Fibroblast of skin of right quadriceps (primary cell): Measurements from ENCODE around the gene ATG2B.
"Not testable (repeated sequence)": the region's sequence is repeated elsewhere in the genome, so short reads cannot be mapped to it uniquely, and the experiment has no call there.

ENCODE experiments used
- DNase-seq: peaks from one replicate; pipeline ENCODE4 v3.0.0-alpha.2; 2013

The ATG2B gene

DNA sequence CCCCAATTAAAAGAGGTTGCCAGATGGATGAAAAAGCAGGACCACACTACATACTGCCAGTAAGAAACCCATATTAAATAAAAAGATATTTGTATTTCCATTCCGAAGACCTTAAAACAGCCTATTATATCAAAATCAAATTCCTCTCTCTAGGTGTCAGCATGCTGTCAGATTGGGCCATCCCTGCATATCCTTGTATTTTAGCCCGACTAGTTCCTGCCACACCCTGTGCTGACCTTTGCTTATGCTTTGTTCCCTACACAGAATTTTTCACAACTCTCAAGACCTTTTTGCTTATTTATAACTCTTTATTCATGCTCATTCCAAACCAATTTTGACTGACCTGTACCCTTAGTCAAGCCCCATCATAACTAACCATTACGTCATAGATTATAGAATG lies 13.0 kb upstream of the ATG2B start:
- no peak for DNase-seq

DNA sequence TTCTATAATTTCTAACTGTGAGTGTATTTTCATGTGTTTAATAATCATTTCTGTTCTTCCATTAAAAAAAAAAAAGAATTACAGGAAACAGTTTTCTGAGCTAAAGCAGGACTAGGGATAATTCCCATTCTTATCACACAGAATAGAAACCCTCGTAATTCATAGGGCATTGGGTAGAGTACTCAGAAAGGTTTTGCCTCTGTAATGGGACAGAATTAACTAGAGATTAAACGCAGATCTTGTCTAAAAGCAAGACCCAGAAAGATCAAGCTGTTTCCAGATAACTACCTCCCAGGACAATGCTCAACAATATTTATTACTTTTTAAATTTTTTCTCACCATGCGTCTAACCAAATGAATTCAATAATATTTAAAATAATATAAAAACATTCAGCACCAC lies 10.4 kb upstream of the ATG2B start:
- DNase-seq, result no peak

DNA sequence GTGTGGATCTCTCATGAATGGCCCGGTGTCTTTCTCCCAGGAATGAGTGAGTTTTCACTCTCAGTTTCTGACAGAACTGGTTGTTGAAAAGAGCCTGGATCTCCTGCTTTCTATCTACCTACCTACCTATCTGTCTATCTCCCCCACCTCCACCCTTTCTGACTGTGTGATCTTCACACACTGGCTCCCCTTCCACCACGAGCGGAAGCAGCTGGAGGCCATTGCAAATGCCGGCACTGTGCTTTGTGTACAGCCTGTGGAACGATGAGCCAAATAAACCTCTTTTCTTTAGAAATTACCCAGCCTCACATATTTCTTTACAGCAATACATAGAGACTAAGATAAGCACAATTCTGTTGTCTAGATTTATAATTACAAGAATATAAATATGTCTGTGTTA lies 7.4 kb upstream of the ATG2B start:
- no peak for DNase-seq

DNA sequence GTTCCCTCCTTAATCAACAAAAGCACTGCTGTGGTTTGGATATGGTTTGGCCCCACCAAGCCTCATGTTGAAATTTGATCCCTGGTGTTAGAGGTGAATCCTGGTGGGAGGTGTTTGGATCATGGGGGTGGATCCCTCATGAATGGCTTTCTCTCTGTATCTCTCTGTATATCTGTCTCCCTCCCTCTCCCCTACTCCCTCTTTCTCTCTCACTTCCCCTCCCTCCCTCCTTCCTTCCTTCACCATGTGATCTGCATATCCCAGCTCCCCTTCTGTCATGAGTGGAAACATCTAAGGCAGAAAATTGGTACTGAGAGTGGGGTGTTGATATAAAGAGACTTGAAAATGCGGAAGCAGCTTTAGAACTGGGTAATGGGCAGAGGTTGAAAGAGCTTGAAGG lies 5.4 kb upstream of the ATG2B start:
- no peak for DNase-seq

DNA sequence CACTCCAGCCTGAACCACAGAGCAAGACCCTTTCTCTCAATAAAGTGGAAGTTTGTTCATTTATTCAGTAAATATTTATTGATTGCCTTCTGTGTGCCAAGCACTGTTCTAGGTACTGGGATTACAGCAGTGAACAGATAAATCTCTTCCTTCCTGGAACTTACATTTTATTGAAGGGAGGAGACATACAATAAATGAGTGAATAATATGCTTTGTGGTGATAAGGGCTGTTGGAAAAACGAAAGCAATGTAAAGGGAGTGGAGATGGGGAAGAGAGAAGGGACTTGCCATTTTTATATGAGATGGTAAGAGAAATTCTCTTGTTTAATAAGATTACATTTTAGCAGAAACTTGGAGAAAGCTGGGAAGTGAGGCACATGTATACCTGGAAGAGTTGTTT lies 1.8 kb upstream of the ATG2B start:
- DNase-seq, result no peak

DNA sequence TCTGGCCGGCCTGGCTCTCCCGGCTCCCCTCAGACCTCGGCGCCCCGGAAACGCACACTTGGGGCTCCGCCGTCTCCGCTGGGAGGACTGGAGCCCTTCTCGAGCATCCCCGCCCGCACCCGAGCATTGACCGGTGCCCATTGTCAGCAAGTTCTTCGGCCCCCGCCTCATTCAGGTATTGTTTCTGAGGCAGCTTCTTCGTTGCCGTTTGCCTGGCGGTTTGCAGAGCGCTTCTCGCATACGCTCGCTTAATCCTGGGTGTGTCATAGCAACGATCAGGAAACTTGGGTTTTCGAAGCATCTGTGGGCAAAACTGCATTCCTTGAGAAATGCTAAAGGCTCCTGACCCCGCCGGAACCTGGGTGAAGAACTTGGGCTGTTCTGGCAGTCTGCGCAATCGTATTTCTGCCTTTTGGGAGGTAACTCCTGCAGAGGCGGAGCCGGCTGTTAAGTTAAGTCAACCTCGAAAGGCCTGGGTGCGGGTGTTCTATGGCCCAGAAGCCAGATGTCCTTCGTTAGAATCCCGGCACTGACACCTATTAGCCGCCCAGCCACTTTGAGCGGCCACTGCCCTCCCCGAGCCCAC lies 703 bp upstream of the ATG2B start:
- DNase-seq, result peak; percentile 29

DNA sequence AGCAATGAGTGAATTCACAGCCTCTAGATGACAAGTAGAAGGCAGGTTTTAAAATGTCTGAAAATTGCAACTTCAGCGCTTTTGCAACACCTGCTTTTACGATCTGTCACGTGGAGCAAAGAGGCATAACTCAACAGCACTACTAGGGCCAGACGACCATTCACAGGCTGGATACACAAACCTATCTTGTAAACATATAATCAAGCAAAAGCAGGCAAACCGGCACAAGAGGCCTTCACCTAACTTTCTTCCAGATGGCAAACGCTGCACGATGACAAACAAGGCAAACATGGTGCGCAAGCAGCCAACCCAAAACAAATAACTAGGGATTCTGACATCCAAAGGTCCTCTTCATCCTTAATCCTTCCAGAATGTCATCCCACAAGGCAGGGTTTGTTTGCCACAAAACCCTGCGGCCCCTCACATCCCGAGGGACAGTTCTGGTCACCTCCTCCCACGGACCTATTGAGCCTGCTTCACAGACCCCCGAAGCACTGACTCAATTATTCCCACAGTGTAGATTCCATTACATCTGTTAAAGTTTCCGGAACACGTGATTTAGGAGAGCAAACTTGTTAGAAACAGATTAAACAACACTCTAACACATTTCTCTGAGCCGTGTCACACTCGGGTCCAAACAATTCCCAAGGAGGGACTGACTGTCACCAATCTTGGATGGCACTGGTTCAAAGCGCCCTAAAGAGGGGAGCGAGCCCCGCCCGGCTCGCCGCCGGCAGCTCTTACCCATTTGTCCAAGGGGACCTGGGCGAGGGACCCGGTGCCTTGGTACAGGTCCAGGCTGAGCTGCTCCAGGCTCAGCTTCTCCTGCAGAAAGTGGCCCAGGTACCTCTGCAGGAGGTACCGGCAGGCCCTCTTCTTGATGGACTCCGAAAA lies 823 bp downstream of the ATG2B start:
- DNase-seq, result no peak

DNA sequence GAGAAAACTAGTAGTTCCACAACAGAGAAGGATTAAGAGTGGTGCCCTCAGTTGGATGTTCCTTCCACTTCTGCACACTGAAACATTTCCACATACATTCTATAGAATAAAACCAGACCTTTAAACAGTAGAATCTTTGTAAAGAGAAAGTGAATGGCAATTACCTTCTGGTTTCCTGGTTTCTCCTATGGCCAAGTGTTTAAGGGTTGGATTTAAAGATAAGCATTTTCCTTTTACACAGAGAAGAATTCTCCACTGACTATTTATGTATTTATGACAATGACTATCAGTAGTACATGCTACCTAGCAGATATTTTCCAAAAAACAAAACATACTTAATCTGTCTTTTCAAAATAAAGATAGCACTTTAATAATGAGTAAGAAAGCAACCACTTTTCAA lies 3.2 kb downstream of the ATG2B start:
- no peak for DNase-seq

DNA sequence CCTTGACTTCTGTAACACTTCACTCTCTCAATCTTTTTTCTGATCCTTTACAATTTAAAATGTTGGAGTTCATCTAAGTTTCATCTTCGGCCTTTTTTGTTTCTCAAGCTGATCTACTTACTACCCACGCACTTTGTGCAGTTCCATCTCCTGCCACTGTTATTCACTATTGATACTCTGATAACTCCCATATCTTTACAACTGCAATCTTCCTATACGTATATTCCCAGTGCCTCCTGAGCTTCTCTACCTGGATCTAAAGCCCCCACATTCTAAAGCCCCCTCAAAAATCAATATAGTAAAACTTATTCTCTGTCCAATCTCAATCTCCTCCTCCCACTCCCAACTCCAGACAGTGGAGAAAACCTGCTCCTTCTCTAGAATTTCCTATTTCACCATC lies 5.9 kb downstream of the ATG2B start:
- DNase-seq, result no peak

DNA sequence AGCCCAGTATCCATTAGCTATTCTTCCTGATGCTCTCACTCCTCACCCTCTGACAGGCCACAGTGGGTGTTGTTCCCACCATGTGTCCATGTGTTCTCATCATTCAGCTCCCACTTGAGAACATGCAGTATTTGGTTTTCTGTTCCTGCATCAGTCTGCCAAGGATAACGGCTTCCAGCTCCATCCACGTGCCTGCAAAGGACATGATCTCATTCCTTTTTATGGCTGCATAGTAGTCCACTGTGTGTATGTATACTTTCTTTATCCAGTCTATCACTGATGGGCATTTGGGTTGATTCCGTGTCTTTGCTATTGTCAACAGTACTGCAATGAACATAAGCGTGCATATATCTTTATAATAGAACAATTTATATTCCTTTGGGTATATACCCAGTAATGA lies 8.9 kb downstream of the ATG2B start:
- DNase-seq, result no peak

DNA sequence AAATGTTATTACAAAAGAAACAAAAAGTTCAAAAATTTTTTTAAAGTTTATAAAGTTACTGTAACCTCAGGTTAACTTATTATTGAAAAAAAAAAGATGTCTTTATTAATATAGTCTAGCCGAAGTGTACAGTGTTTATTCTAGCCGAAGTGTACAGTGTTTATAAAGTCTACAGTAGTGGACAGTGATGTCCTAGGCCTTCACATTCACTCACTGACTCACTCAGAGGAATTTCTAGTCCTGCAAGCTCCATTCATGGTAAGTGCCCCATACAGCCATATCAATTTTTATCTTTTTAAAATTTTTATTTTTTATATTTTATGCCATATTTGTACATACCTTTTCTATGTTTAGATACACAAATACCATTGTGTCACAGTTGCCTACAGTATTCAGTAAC lies 10.4 kb downstream of the ATG2B start:
- no peak for DNase-seq

DNA sequence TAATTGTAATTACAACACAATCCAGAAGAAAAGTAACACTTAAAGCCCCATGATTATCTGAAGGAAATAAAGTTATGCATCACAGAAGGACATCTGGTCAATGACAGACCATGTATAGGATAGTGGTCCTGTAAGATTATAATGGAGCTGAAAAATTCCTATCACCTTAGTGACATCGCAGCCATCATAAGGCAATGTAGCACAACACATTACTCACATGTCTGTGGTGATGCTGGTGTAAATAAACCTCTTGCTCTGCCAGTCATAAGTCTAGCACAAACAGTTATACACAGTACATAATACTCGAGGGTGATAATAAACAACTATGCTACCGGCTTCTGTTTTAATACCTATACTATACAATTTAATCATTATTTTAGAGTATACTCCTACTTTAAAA lies 11.2 kb downstream of the ATG2B start:
- DNase-seq, result no peak

DNA sequence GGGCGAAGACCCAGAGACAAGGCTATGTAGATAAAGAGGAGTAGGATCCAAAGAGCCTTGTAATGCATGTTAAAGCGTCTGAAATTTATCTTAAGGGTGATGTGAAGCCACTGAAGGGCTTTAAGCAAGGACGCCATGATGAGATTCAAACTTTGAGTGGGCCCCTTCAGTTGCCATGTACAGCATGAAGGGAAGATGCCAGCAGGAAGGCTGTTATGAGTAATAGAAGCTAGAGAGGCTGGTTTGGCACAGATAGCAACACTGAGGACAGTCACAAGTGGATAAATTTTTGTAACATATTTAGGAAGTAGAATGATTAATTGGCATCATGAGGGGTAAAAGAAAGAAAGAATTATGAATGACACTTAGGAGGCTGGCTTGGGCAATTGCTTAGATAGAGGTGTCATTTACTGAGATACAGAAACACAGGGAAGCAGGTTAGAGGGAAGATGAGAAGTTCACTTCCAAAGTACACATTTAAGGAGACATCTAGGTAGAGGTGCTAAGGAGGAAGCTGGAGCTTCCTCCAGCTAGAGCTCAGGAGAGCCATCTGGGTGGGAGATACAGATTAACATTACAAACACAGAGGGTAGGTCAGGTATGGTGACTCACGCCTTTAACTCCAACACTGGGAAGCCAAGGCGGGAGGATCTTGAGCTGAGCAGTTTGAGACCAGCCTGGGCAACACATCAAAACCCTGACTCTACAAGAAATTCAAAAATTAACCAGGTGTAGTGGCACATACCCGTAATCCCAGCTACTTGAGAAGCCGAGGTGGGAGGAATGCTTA lies 13.7 kb downstream of the ATG2B start:
- DNase-seq, result no peak

DNA sequence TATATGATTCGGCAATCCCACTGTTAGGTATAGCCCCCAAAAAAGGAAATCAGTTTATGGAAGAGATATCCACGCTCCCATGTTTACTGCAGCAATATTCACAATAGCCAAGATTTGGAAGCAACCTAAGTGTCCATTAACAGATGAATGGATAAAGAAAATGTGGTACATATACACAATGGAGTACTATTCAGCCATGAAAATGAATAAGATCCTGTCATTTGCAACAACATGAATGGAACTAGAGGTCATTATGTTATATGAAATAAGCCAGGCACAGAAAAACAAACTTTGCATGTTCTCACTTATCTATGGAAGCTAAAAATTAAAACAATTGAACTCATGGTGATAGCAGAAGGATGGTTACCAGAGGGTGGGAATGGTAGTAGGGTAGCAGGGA lies 15.2 kb downstream of the ATG2B start:
- not testable (repeated sequence) for DNase-seq

DNA sequence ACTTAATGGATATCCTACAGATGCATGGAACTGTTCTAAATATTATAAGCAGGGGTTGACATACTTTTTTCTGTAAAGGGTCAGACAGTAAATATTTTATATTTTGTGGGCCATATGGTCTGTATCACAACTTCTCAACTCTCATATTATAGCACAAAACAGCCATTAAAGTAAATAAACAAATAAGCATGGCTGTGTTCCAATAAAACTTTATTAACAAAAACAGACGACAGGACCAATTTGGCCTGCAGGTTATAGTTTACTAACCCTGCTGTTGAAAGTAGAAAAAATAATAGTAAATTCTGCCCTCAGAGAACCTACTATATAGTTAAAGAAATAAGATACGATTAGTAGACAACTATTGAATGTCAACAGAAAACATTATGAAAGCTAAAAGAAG lies 17.5 kb downstream of the ATG2B start:
- DNase-seq, result no peak

DNA sequence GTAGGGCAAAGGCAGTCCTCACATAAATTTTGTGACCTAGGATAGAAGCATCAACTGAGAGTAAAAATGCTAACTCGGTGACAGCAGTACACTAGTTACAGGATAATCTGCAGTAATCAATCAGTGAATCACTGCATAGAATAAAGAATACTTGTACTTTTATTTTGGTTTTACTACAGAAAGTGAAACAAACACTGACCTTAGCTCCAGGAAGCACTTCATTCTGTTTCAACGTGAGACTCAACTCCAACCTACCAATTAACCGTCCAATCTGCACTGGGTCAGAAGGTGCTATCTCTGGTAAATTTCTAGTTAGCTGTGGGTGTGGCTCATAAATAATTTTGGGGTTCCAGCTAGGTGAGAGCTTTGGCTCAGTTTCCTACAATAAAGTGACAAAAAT lies 21.8 kb downstream of the ATG2B start:
- DNase-seq, result no peak

DNA sequence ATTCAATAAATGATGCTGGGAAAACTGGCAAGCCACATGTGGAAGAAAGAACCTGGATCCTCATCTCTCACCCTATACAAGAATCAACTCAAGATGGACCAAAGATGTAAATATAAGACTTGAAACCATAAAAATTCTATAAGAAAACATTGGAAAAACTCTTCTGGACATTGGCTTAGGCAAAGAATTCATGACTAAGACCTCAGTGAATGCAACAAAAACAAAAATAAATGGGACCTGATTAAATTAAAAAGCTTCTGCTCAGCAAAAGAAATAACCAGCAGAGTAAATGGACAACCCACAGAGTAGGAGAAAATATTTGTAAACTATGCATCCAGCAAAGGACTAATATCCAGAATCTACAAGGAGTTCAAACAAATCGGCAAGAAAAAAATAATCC lies 24.6 kb downstream of the ATG2B start:
- DNase-seq, result no peak

DNA sequence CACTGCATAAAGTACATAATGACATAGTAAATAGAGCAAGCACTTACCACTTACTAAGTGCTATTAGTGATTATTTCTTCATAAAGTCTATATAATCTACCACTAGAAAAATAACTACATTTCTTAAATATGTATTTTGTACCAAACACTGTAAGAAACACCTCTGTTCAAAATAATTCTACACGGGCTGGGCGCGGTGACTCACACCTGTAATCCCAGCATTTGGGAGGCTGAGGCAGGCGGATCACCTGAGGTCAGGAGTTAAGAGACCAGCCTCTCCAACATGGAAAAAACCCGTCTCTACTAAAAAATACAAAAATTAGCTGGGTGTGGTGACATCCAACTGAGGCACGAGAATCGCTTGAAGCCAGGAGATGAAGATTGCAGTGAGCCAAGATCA lies 38.9 kb downstream of the ATG2B start:
- no peak for DNase-seq

DNA sequence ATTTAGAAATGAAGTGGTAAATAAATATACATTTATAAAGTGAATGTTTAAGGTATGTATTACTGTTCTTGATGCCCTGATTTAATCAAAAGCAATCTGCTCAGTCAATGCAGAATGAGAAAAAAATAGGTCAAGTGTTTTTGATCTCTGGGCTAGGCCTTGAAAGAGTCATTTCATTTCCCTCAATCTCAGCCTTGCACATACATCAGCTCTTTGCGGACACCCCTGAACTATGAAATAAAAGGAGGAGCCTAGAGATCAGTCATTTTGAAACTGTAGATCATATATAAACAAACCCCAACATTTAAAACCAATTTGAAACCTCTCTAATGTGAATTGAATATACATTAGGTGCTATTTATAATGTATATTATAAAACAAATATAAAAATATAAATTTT lies 42.5 kb downstream of the ATG2B start:
- no peak for DNase-seq

DNA sequence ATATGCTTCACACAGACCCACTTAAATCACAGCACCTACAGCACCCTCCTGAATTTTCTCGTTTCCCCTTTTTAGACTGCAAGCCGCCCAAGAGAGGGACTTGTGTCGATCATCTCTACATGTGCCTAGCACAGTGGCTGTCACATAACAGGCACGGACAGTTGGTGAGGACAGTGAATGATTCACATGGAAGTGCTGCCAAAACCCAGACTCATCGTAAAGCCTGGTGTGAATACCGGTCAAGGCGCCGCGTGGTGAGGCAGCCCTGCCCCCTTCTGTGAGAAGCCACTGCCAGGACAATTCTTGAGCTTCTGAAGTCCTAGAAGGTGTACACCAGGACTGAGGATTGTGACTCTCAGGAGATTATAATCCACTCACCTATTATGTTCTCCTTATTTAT lies 44.3 kb downstream of the ATG2B start:
- DNase-seq, result no peak

DNA sequence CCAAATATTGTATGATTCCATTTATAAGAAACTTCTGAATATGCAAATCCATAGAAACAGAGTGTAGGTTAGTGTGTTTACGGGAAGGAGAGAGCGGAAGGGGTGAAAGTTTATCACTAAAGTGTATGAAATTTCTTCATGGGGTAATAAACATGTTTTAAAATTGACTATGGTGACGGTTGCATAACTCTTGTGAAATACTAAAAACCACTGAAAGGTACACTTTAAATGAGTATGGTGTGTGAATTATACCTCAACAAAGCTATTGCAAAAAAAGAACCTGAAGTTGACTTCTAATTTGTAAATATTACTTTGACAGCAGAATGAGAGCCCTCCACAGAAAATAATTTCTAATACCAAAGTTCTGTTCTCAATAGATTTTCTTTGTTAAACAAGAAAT lies 47.1 kb downstream of the ATG2B start:
- DNase-seq, result no peak

DNA sequence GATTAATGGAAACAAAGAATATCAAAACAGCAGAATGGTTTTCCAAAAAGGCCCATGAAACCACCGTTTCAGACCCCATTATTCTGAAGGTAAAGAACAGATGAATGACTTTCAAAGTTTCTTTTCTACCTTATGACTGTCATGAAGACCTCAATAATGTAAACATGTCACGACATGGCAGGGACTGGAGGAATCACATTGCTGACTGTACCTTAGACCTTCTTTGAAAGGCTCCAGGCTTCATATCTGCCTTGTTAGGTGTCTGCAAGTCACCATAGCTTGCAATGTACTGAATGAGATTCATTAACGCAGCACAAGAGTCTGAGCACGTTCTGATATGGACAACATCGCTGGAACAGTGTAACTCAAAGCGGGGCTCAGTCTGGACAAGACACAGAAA lies 52.2 kb downstream of the ATG2B start:
- DNase-seq, result no peak

DNA sequence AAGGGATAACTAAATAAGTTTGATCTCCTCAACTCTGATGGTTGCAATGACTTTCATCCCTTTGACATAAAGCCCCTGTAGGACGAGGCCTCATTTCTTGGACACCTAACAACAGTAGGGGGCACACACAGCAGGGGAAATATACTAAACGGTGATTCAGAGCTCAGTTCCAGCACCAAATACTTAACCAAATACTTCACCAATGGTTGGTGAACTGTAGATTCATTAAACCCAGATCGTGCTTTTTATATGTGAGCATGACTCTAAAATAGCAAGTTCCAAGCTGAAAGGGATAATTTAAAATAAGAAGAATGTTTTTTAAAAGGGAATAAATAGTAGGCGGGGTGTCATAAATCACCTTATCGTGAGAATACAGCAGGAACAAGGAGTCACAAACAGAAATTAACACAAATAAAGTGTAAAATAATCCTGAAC lies 53.2 kb downstream of the ATG2B start:
- peak; percentile 3 for DNase-seq
